GM18511 (cell line): Measurements from ENCODE around the gene ANAPC2.
"Not testable (repeated sequence)": the region's sequence is repeated elsewhere in the genome, so short reads cannot be mapped to it uniquely, and the experiment has no call there.

Source experiments
- ATAC-seq: cut with Tn5 transposase; IDR thresholded peaks from one replicate; pipeline ENCODE4 v1.9.1; 2021; ENCODE audit warnings: mild to moderate bottlenecking, moderate library complexity; ENCODE audit not compliant: unreplicated experiment

Gene ANAPC2

GRCh38 chr9:137148242-137148641, 40.1 kb downstream of the ANAPC2 start:
- no peak for ATAC-seq

DNA sequence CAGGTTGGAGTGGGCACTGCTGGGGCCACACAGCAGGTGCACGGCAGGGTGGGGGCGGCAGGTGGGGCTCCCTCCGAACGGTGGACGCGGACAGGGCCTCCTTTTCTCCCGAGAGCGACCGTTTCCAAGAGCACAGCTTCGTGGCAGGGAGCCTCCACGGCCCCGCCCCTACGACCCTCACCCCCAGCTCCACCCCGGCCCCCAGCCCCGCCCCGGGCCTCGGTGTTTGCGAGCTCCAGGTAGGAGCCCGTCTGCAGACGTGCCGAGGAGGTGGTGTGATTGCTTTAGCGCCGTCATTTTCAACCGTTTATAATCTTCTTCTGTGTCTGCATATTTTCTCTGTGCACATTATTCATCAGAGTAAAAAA, 40.6 kb downstream of the ANAPC2 start:
- no peak for ATAC-seq

- ATAC-seq = no peak
Observed at GRCh38 chr9:137147091-137147792, 41.1 kb downstream of the ANAPC2 start.

GRCh38 chr9:137146527-137146918, 41.8 kb downstream of the ANAPC2 start:
- ATAC-seq = no peak

DNA sequence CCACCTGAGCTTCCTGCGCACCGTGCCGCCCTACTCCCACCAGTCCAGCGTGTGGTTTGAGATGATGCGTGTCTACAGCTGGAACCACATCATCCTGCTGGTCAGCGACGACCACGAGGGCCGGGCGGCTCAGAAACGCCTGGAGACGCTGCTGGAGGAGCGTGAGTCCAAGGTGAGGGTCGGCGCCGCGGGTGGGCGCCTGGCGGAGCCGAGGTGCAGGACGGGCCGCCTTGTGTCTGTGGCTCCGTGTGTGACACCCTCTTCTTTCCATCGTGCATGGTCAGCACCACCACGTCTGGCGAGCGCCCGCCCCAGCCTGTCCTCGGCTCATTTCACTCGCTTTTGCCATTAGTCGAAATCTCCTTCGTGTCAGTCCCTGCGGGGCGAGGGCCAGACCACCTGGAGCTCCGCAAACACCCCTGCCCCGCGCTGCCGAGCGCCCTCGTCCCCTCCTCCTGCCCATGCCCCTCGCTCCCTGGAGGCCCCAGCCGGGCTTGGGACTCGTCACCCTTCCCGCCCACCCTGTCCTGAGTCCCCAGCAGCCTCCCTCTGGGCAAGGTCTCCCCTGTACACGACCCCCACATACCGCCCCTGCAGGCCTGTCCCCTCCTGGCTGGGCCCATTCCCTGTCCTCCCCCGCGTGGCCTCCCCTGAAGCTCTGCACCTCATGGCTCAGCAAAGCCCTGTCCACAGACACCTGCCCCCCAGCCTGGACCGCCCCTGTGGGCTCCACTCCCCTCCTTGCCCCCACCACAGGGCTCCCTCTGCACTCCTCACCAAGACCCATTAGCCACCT, 42.4 kb downstream of the ANAPC2 start:
- no peak for ATAC-seq

DNA sequence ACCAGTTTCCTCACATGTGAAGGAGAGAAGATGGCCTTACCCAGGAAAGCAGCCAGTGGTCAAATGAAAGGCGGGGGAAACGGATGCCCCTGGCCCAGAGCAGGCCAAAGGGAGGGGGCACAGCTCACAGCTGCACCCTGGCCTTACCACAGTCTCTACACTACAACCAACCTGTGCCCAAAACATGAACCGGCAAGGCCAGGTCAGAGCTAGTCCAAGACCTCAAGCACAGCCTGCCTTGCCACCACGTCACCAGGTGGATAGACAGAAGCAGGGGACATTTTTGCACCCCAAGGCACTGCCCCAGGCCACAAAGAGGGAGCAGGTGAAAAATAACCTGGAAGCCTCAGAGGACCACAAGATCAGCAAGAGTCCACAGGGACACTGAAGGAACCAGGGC, 44.9 kb downstream of the ANAPC2 start:
- no peak for ATAC-seq

DNA sequence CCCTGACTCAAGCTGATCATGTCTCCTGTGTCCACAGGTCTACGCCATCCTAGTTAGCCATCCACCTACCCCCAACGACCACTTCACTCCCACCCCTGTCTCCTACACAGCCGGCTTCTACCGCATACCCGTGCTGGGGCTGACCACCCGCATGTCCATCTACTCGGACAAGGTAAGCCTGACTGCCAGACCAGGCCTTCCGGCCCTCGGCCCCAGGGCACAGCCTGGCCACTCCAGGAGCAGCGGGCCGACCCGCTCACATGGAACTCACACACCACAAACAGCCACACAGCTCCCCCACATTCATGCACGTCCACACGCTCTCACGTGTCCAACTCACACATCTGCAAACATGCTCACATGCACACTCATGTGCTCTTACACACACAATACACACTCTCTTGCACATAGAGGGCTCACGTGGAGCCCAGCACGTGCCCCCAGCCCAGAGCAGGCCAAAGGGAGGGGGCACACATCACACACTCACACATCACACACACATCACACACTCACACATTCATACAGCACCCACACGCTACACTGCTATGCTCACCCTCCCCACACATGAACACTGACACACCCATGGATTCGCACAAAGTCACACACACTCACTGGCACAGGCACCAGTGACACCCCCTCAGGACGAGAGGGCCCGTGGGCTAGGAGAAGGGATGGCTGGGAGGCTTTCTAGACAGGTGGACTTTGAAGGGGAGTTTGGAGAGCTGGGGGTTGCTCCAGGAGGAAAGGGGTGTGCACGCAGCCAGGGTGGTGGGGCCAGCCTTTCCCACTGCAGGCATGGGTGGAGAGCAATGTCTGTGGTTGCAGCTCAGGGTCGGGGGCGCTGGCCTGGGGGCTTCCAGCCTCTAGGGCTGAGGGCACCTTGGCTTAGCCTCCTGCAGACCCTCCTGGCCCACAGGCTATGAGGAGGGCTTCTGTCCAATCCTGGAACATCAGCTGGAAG, 46.1 kb downstream of the ANAPC2 start:
- no peak for ATAC-seq

GRCh38 chr9:137141050-137141810, 47.1 kb downstream of the ANAPC2 start:
- ATAC-seq = no peak

DNA sequence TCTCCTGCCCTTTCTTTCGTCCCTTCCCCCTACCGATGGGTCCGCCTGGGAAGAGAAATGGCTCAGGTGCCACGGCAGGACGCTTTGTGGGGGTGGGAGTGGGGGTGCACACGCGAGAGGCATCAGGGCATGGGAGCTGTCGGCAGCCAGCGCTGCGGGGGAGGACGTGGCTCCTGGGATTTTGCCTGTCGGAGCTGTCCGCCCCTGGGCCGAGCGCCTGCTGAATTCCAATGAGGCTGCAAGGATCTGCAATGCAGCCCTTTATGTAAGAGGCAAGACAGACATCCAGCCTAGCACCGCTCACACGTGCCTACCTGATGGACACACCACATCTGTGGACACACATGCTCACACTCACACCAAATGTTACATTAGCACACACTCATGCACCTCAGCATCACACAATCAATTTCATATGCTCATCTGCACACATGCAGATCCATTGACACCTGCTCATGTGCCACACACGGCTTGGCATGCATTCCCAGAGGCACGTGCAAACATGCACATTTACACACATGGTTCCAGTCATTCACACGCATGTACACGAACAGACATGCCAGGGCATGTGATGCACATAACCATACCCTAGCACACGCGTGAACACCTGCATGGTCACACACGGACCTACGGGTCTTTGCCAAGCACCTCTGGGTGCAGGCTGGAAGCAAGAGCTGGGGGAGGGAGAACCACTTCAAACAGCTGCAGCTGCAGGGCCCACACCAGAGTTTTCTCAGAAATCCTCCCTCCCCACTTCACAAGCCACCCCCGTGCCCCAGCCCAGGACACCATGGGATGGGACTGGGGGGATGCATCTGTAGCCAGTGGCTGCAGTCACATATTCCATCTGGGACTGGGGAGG, 48.0 kb downstream of the ANAPC2 start:
- no peak for ATAC-seq

- ATAC-seq = no peak
Observed at GRCh38 chr9:137139468-137140150, 48.8 kb downstream of the ANAPC2 start.

GRCh38 chr9:137138722-137139467, 49.5 kb downstream of the ANAPC2 start, which contains the start of gene GRIN1:
Gene GRIN1, plus strand, starts transcription at chr9:137139154. Its CDS starts 333 bp downstream, at chr9:137139487.
- ATAC-seq = no peak

GRCh38 chr9:137138058-137138721, 50.2 kb downstream of the ANAPC2 start:
- ATAC-seq = no peak

GRCh38 chr9:137136881-137137607, 51.3 kb downstream of the ANAPC2 start:
- ATAC-seq = no peak

DNA sequence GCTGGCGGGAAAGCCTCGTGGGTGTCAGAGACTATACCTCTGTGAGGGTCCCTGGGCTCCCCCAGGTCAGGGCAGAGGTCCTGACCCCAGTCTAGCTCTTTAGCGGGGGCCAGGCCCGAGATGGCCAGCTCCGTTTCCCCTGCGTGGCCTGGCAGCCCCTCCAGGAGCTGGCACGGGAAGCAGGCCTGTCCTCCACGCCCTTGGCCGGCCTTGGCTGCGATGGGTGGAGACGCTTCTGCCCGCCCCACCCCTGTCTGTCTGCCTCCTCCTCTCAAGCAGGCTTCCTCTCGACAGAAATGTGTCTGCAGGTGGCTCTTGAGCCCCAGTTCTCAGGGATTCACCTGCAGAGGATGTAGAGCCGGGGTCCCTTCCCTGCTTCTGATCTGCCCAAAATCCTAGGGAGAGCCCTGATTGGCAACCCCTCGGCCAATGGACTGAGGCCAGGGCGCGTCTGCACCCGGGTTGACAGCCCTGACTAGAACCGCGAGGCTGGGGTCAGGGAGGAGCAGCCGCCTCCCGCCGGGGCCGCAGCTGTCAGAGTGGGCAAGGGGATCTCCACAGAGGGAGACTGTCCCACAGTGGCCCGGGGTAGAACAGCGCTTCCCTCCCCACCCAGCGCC, 52.0 kb downstream of the ANAPC2 start:
- ATAC-seq = no peak

DNA sequence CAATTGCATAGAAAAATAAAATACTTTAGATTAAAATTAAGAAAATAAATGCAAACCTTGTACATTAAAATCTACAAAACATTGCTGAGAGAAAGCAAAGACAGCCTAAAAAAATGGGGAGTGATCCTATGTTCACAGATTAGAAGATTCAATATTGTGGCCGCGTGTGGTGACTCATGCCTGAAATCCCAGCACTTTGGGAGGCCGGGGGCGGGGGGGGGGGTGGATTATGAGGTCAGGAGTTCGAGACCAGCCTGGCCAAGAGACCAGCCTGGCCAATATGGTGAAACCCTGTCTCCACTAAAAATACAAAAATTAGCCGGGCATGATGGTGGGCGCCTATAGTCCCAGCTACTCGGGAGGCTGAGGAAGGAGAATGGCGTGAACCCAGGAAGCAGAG, 53.2 kb downstream of the ANAPC2 start:
- not testable (repeated sequence) for ATAC-seq

DNA sequence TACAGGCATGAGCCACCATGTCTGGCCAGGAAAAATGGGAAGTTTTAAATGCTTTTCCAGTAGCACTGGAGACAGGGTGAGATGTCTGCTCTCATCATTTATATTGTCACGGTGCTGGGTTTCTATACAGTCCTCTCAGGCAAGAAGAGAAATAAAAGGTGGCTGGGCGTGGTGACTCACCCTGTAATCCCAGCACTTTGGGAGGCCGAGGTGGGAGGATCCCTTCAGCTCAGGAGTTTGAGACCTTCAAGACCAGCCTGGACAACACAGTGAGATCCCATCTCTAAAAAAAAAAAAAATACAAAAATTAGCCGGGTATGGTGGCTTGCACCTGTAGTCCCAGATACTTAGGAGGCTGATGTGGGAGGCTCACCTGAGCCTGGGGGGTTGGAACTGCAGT, 54.2 kb downstream of the ANAPC2 start:
- no peak for ATAC-seq
